Cortex of kidney (tissue), 1 donor: ENCODE results near the gene PARK7.
"Not testable (repeated sequence)": the region's sequence is repeated elsewhere in the genome, so short reads cannot be mapped to it uniquely, and the experiment has no call there.

ENCODE experiments used
- DNase-seq: peaks from one replicate; lab custom pipeline; 2025; lab: John Stamatoyannopoulos, UW

Gene PARK7

DNA sequence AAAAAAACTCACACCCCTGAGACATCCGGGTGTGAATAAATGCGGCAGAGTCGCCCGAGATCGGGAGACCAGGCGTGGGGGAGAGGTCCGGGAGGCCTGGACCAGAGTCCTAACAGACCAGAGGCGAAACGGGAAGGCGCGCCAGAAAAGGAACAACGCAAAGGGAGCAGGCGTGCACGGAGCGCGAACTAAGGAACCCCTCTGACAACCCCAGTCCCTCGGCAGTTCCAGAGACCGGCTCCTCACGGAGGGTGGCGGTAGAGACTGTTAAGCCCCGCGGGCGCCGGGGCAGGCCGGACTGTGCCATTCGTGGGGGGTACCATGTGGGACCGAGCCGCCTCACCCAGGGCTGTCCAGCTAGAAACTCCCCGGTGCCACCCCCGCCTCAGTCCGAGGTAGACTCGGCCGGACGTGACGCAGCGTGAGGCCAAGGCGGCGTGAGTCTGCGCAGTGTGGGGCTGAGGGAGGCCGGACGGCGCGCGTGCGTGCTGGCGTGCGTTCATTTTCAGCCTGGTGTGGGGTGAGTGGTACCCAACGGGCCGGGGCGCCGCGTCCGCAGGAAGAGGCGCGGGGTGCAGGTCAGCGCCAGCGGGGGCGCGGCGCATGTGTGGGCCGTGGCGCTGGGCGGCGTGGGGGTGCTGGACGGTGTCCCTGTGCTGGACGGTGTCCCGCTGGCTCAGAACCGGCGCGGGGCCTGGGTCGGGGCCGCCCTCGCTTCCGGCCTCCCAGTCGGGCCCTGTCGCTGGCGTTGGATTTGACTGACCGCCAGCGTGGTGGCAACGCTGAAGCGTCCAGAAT lies at the start of gene PARK7:
PARK7 (plus strand) TSS at position 496 of the 798 bp plus-strand sequence. CDS start 1,075 bp downstream, outside the sequence.
- peak; percentile 99 for DNase-seq

- no peak for DNase-seq
Observed at GRCh38 chr1:7912145-7912544, 49.4 kb upstream of the PARK7 start.

DNA sequence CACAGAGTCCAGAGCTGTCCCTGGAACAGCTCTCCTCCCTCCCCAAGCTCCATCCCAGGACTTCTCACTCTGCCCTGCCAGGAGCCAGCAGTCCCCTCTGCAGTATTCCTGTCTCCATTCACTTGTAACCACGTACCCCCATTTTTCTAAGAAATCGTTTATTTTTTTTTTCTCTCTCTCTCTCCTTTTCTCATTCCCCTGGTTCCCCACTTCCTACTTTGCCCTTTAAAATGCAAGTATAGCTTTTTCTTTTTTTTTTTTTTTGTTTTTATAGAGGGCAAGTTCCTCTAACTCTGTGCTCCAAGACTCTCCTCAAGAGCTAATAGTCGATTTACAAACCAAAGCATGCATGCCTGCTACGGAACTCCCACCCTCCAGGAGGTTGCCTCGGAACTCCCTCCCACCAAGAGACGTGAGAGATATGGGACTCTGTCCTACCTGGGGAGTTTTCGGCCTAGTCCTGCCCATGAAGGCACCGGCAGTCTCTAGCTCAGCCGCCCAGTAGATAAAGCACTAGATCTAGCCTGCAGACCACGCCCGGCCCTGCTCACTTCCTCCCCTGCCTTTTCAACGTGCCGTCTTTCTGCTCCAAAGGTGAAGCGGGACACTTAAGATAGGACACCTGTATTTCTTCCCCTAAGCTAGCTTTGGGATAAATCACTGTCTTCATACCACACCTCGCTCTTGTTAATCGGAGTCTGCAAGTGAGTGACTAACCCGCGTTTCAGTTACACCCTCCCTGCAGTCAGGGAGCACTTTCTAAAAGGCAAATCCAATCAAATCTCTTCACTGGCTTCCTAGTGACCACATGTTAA lies 48.6 kb upstream of the PARK7 start:
- DNase-seq: no peak

DNA sequence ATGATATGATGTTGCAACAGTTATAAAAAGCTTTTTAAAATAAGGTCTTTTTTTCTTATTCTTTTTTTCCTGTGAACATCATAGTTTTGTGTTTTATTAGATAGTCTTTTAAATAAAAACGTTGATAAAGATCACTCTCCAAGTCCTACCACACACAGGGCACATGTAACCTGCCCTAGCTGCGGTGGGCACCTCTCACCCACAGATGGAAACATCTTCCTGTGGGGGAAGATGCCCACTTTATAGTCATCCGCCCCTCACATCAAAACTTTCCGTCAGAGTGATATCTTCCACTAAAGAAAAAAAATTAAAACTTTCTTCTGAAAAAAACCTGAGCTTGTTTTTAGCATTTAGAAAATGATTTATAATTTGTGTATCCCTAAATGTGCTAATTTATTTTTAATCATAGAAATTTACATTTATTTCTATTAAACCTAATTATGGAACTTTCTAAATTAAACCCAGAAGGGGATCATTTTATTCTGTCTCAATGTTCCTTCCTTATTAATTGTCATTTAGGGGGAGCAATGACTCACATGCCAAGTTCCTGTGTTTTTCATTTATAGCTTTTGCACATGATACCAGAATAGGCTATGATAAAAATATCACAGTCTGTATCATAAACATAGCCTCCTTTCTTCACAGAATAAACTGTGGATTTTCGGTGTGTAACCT lies 45.5 kb upstream of the PARK7 start:
- DNase-seq: no peak

- no peak for DNase-seq
Observed at GRCh38 chr1:7916501-7916830, 45.0 kb upstream of the PARK7 start.

GRCh38 chr1:7917971-7918370 lies 43.5 kb upstream of the PARK7 start:
- DNase-seq: not testable (repeated sequence)

- no peak for DNase-seq
Observed at GRCh38 chr1:7919880-7920279, 41.6 kb upstream of the PARK7 start.

GRCh38 chr1:7921796-7922195 lies 39.7 kb upstream of the PARK7 start:
- DNase-seq: no peak

- no peak for DNase-seq
Observed at GRCh38 chr1:7922301-7922700, 39.2 kb upstream of the PARK7 start.

DNA sequence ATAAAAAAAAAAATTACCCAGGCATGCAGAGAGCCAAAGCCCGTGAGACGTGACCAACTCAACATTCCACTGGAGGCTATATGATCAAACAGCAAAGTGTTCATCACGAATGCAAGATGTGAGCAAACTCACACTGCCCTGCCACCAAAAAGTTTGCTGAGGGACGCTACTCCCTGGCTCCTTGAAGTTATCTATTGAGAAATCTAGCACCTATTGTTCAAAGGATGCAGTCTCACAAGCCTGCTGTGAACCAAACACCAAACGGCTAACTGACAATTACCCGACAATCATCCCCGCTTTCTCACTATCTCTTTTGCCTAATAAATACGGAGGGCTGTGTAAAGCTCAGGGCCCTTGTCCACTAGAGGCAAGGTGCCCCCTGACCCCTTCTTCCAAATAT lies 34.5 kb upstream of the PARK7 start:
- not testable (repeated sequence) for DNase-seq

DNA sequence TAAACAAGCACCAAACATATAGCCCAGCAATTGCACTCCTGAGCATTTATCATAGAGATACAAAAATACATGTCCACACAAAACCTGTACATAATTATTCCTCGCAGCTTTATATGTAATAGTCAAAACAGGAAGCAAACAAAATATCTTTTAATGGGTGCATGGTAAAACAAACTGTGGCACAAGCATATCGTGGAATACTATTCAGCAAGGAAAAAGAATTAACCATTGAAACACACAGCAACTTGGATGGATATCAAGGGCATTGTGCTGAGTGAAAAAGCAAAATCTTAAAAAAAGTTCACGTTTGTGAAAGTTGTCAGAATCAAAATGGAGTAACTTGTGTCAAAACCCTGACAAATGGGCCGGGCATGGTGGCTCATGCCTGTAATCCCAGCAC lies 33.3 kb upstream of the PARK7 start:
- no peak for DNase-seq

DNA sequence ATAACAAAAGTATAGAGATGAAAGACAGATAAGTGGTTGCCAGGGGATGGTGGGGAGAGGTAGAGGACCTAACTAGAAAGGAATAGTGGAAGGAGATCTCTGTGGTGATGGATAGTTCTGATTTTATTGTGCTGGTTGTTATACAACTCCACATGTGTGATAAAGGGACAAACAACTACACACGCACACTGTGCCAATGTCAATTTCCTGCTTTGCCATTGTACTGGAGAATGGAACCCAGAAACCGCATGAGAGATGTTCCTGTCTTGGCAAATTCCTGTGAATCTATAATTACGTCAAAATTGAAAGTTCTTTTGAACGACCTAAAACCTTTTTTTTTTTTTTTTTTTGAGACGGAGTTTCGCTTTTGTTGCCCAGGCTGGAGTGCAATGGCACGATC lies 31.9 kb upstream of the PARK7 start:
- no peak for DNase-seq

- DNase-seq: no peak
Observed at GRCh38 chr1:7930645-7931445, 30.7 kb upstream of the PARK7 start.

GRCh38 chr1:7931446-7931812 lies 30.1 kb upstream of the PARK7 start:
- no peak for DNase-seq

GRCh38 chr1:7932524-7933138 lies 28.9 kb upstream of the PARK7 start:
- DNase-seq: no peak

DNA sequence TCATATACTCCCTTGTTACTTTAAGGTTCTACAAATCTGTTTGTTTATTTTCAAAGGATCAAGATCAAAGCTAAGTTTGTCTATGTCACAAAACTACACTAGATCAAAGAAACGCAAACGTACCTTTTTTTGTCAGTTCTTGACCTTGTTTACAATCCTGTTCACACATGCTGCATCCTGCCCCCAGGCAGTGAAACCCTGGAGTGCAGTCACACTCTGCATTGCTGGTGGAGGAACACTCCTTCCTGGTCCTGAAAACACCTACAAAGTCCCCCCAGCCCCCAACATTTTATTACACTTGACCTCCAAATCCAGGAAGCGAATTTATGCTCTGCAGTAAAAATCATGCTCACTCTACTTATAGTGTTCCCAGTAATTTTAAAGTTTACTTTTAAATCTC lies 23.4 kb upstream of the PARK7 start:
- no peak for DNase-seq

DNA sequence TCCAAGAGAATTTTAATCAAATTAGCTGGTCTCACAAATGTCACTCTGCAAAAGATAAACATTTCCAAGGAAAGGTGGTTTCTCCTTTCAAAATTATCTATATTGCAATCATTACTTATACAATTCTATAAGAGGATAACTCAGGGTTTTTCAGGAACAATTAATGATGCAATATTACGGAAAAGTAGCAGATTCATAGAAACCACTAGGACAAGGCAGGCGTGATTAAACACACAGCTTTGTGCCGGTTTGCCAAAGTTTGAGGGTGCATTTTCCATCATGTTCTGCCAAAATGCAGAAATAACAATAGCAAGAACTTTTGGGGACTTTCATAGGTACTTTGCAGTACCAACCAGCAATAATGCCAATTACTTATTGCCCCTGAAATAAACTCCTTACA lies 21.5 kb upstream of the PARK7 start:
- no peak for DNase-seq

- DNase-seq: no peak
Observed at GRCh38 chr1:7940745-7941436, 20.6 kb upstream of the PARK7 start, which contains the start of gene TNFRSF9. Gene TNFRSF9 (minus strand): TSS chr1:7940839. CDS start chr1:7939994, 845 bp downstream.

- DNase-seq: no peak
Observed at GRCh38 chr1:7941437-7941793, 20.1 kb upstream of the PARK7 start.

DNA sequence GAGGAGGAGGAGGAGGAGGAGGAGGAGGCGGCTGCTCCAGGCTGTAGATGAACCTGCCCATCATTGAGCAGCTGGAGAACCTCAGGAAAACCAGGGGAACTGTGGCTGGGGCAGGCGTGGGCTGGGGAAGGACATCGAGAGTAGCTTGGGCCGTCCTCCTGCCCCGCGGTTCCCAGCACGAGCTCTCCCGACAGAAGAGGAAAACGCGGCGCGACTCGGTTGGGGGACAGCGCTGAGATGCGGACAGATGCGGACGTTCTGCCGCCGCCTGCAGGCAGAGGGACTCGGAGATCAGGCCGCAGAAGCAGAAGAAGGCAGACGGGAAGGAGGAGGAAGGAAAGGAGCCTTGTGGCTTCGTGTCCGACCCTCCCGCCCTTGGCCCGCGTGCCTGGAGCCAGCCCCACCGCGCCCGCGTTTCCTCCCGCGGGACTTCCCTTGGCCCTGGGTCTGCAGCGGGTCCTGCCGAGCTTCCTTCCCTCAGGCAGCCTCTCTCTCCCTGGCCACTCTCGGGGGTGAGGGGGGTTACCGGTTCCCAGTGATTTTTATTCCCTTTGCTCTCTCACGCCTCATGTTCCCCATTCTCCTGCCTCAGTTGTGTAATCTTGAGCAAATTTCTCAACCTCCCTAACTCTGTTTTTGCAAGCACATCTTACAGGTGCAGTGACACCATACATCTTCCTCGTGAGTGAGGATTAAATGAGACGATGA lies 19.1 kb upstream of the PARK7 start:
- no peak for DNase-seq
